HG02610 (cell line): ENCODE data around the gene GABARAP.
"Not testable (repeated sequence)": the region's sequence is repeated elsewhere in the genome, so short reads cannot be mapped to it uniquely, and the experiment has no call there.

ENCODE experiments used
- ATAC-seq: cut with Tn5 transposase; IDR thresholded peaks from one replicate; pipeline ENCODE4 v1.9.1; 2021; ENCODE audit warnings: mild to moderate bottlenecking, moderate library complexity; ENCODE audit not compliant: unreplicated experiment

GABARAP gene

GRCh38 chr17:7261379-7262191 lies 19.3 kb upstream of the GABARAP start:
- ATAC-seq, result no peak

GRCh38 chr17:7260651-7261378 lies 18.6 kb upstream of the GABARAP start:
- ATAC-seq, result no peak

- no peak for ATAC-seq
These were observed 17.9 kb upstream of the GABARAP start for GRCh38 chr17:7260151-7260550.

GRCh38 chr17:7259555-7259889 lies 17.3 kb upstream of the GABARAP start:
- ATAC-seq, result no peak

GRCh38 chr17:7258731-7259554 lies 16.7 kb upstream of the GABARAP start:
- no peak for ATAC-seq

GRCh38 chr17:7256766-7257456 lies 14.7 kb upstream of the GABARAP start:
- no peak for ATAC-seq

GRCh38 chr17:7254511-7254910 lies 12.3 kb upstream of the GABARAP start:
- no peak for ATAC-seq

GRCh38 chr17:7253082-7253481 lies 10.8 kb upstream of the GABARAP start:
- ATAC-seq, result no peak

- peak; percentile 28 for ATAC-seq
These were observed 10.2 kb upstream of the GABARAP start, which contains the start of gene ELP5 for GRCh38 chr17:7252176-7253043. TSS of gene ELP5 (plus strand) at chr17:7252215. CDS start at chr17:7252551, 336 bp downstream.

GRCh38 chr17:7251661-7252175 lies 9.5 kb upstream of the GABARAP start, which contains the start of gene CTDNEP1:
TSS of gene CTDNEP1 (minus strand) at chr17:7251734. CDS start at chr17:7251296, 438 bp downstream.
- peak; percentile 83 for ATAC-seq

GRCh38 chr17:7250695-7251627 lies 8.7 kb upstream of the GABARAP start:
- ATAC-seq, result no peak

GRCh38 chr17:7249830-7250229 lies 7.6 kb upstream of the GABARAP start:
- no peak for ATAC-seq

- no peak for ATAC-seq
These were observed 7.0 kb upstream of the GABARAP start for GRCh38 chr17:7249214-7249613.

- no peak for ATAC-seq
These were observed 6.5 kb upstream of the GABARAP start for GRCh38 chr17:7248796-7249195.

GRCh38 chr17:7246779-7247178 lies 4.5 kb upstream of the GABARAP start:
- ATAC-seq, result no peak

GRCh38 chr17:7243838-7244237 lies 1.6 kb upstream of the GABARAP start:
- ATAC-seq, result not testable (repeated sequence)

- ATAC-seq, result no peak
These were observed 1.1 kb upstream of the GABARAP start for GRCh38 chr17:7243453-7243729.

GRCh38 chr17:7242717-7243452 lies 636 bp upstream of the GABARAP start:
- ATAC-seq, result peak; percentile 33
